NB4 (cell line): ENCODE data around the gene TRERF1.

Experiments used
- DNase-seq: peaks from one replicate; pipeline ENCODE4 v3.0.0; 2010; ENCODE audit warnings: low read depth
- H3K4me3 ChIP-seq: one replicate; pipeline ENCODE4 v1.5.1; 2011; ENCODE audit warnings: mild to moderate bottlenecking, low read depth, low read length, moderate library complexity
- CTCF ChIP-seq: IDR thresholded peaks from one replicate; pipeline ENCODE4 v1.5.1; 2012; ENCODE audit warnings: low read depth, low read length
- MAX ChIP-seq: IDR thresholded peaks from 2 replicates; pipeline ENCODE4 v1.6.1; 2011; ENCODE audit warnings: low read depth, low read length
- MYC ChIP-seq: IDR thresholded peaks from 2 replicates; pipeline ENCODE4 v1.6.1; 2011; ENCODE audit warnings: low read depth, low read length
- POLR2A ChIP-seq: IDR thresholded peaks from 2 replicates; pipeline ENCODE4 v1.6.1; 2011; ENCODE audit warnings: mild to moderate bottlenecking; ENCODE audit not compliant: insufficient read length; ENCODE audit errors: extremely low read depth

The TRERF1 gene

GRCh38 chr6:42295677-42296076, 156.0 kb downstream of the TRERF1 start:
- no peak for DNase-seq
- H3K4me3 ChIP-seq, result no peak overlapping the region
- TF ChIP-seq MAX (no peak), CTCF (no peak), POLR2A (no peak), MYC (no peak)

GRCh38 chr6:42295181-42295580, 156.5 kb downstream of the TRERF1 start:
- peak; percentile 47 for DNase-seq
- no peak for TF ChIP-seq POLR2A
- no peak; the same call in 1 of the 2 replicates for TF ChIP-seq MYC
- TF ChIP-seq MAX, result no peak
- no peak for TF ChIP-seq CTCF
- no peak overlapping the region for H3K4me3 ChIP-seq

GRCh38 chr6:42294759-42295158, 157.0 kb downstream of the TRERF1 start:
- no peak overlapping the region for H3K4me3 ChIP-seq
- peak; percentile 72 for DNase-seq
- TF ChIP-seq MYC, result no peak
- no peak for TF ChIP-seq CTCF
- no peak for TF ChIP-seq POLR2A
- no peak for TF ChIP-seq MAX

- DNase-seq, result no peak
- H3K4me3 ChIP-seq, result no peak overlapping the region
- TF ChIP-seq MAX, result no peak
- TF ChIP-seq MYC, result no peak
- no peak for TF ChIP-seq POLR2A
- TF ChIP-seq CTCF, result no peak
Observed at GRCh38 chr6:42293386-42293977, 158.2 kb downstream of the TRERF1 start.

- DNase-seq, result no peak
- H3K4me3 ChIP-seq, result no peak overlapping the region
- TF ChIP-seq POLR2A, result no peak
- TF ChIP-seq MYC, result no peak
- no peak for TF ChIP-seq MAX
- no peak for TF ChIP-seq CTCF
Observed at GRCh38 chr6:42292004-42292740, 159.6 kb downstream of the TRERF1 start.
